ENCODE measurements around the gene HGFAC. TPM values are rescaled to one million over a fixed set of nuclear protein-coding genes. Genes with fewer than 3 reads are reported as not detected.

The HGFAC gene
- total and polyA plus RNA-seq, 2 experiments from 2014 or later: not detected

GRCh38 chr4:3403348-3403906, 38.3 kb upstream of the HGFAC start:
- 85% methylated on average over 10 of the region's 10 CpGs for WGBS, 2 experiments (ENCODE audit: low coverage in 1 of 2, low lambda C conversion rate in 2 of 2, missing lambda C conversion rate in 2 of 2)
- peaks cover 12% of the 10 kb centered on the region for H3F3A ChIP-seq (ENCODE audit: insufficient read depth)
- H4K20me1 ChIP-seq (ENCODE audit: insufficient read depth): no peaks in the 10 kb centered on the region
- peak overlapping the region; percentile 89 for H3K27ac ChIP-seq
- H3K9me2 ChIP-seq (ENCODE audit: insufficient read depth): no peaks in the 10 kb centered on the region
- no peaks in the 10 kb centered on the region for H3K9me3 ChIP-seq (ENCODE audit: low read depth)
- H3K9ac ChIP-seq: peak overlapping the region; percentile 54
- no peak for TF ChIP-seq EZH2 (IDR thresholded peaks at IDR 0.05; ENCODE audit: insufficient read depth, poor library complexity, severe bottlenecking)
- H3K4me3 ChIP-seq: no peak overlapping the region
- in situ Hi-C loops (cut with MboI): no loop called here
- DNase-seq: no peak
- H2AFZ ChIP-seq: no peak overlapping the region
- peak overlapping the region; percentile 50 for H3K4me2 ChIP-seq (ENCODE audit: unreplicated experiment)
- H3K36me3 ChIP-seq (ENCODE audit: low read depth): no peaks in the 10 kb centered on the region
- H3K27me3 ChIP-seq (replicated peaks; ENCODE audit: insufficient read depth): no peaks in the 10 kb centered on the region
- H3K4me1 ChIP-seq (ENCODE audit: insufficient read depth): peaks cover 14% of the 10 kb centered on the region
- H3K79me2 ChIP-seq (ENCODE audit: insufficient read depth): no peaks in the 10 kb centered on the region

- Histone ChIP-seq H3K9me2 (ENCODE audit: insufficient read depth) (no peaks in the 10 kb centered on the region), H3K27ac (no peak overlapping the region), H3K9me3 (ENCODE audit: low read depth) (no peaks in the 10 kb centered on the region), H3K27me3 (replicated peaks; ENCODE audit: insufficient read depth) (no peaks in the 10 kb centered on the region), H3F3A (ENCODE audit: insufficient read depth) (peaks cover 12% of the 10 kb centered on the region), H3K4me2 (ENCODE audit: unreplicated experiment) (no peak overlapping the region), H3K9ac (no peak overlapping the region), H4K20me1 (ENCODE audit: insufficient read depth) (no peaks in the 10 kb centered on the region), H3K36me3 (ENCODE audit: low read depth) (no peaks in the 10 kb centered on the region), H3K4me1 (ENCODE audit: insufficient read depth) (peaks cover 14% of the 10 kb centered on the region), H3K4me3 (no peak overlapping the region), H2AFZ (no peak overlapping the region), H3K79me2 (ENCODE audit: insufficient read depth) (no peaks in the 10 kb centered on the region)
- in situ Hi-C loops (cut with MboI): no loop called here
- WGBS, 2 experiments (ENCODE audit: low coverage in 1 of 2, low lambda C conversion rate in 2 of 2, missing lambda C conversion rate in 2 of 2): 94 to 100% methylated on average over 4 of the region's 4 CpGs
- no peak for DNase-seq
- TF ChIP-seq EZH2phosphoT487 (IDR thresholded peaks at IDR 0.05; ENCODE audit: insufficient read depth, low read depth): no peak
- no peak for TF ChIP-seq EZH2 (IDR thresholded peaks at IDR 0.05; ENCODE audit: insufficient read depth, poor library complexity, severe bottlenecking)
These were observed 37.2 kb upstream of the HGFAC start for GRCh38 chr4:3404546-3404945.

GRCh38 chr4:3405176-3405575, 36.6 kb upstream of the HGFAC start:
- Histone ChIP-seq H3K79me2 (ENCODE audit: insufficient read depth) (no peaks in the 10 kb centered on the region), H3K27ac (no peak overlapping the region), H3K4me3 (no peak overlapping the region), H2AFZ (no peak overlapping the region), H3F3A (ENCODE audit: insufficient read depth) (peaks cover 12% of the 10 kb centered on the region), H4K20me1 (ENCODE audit: insufficient read depth) (no peaks in the 10 kb centered on the region), H3K9me3 (ENCODE audit: low read depth) (no peaks in the 10 kb centered on the region), H3K9ac (no peak overlapping the region), H3K9me2 (ENCODE audit: insufficient read depth) (no peaks in the 10 kb centered on the region), H3K27me3 (replicated peaks; ENCODE audit: insufficient read depth) (no peaks in the 10 kb centered on the region), H3K4me1 (ENCODE audit: insufficient read depth) (peaks cover 14% of the 10 kb centered on the region), H3K36me3 (ENCODE audit: low read depth) (no peaks in the 10 kb centered on the region), H3K4me2 (ENCODE audit: unreplicated experiment) (no peak overlapping the region)
- no peak for DNase-seq
- 69% methylated on average over 8 of the region's 8 CpGs for WGBS, 2 experiments (ENCODE audit: low coverage in 1 of 2, low lambda C conversion rate in 2 of 2, missing lambda C conversion rate in 2 of 2)
- in situ Hi-C loops (cut with MboI): no loop called here
- TF ChIP-seq EZH2 (IDR thresholded peaks at IDR 0.05; ENCODE audit: insufficient read depth, poor library complexity, severe bottlenecking) (no peak), EZH2phosphoT487 (IDR thresholded peaks at IDR 0.05; ENCODE audit: insufficient read depth, low read depth) (no peak)

- Histone ChIP-seq H3K9ac (no peak overlapping the region), H3K9me2 (ENCODE audit: insufficient read depth) (no peaks in the 10 kb centered on the region), H2AFZ (no peak overlapping the region), H4K20me1 (ENCODE audit: insufficient read depth) (no peaks in the 10 kb centered on the region), H3K27me3 (replicated peaks; ENCODE audit: insufficient read depth) (no peaks in the 10 kb centered on the region), H3K27ac (no peak overlapping the region), H3K4me1 (ENCODE audit: insufficient read depth) (peaks cover 14% of the 10 kb centered on the region), H3K4me3 (no peak overlapping the region), H3K9me3 (ENCODE audit: low read depth) (no peaks in the 10 kb centered on the region), H3K36me3 (ENCODE audit: low read depth) (no peaks in the 10 kb centered on the region), H3K79me2 (ENCODE audit: insufficient read depth) (no peaks in the 10 kb centered on the region), H3F3A (ENCODE audit: insufficient read depth) (peaks cover 12% of the 10 kb centered on the region), H3K4me2 (ENCODE audit: unreplicated experiment) (no peak overlapping the region)
- in situ Hi-C loops (cut with MboI): no loop called here
- TF ChIP-seq EZH2phosphoT487 (IDR thresholded peaks at IDR 0.05; ENCODE audit: insufficient read depth, low read depth): no peak
- no peak for TF ChIP-seq EZH2 (IDR thresholded peaks at IDR 0.05; ENCODE audit: insufficient read depth, poor library complexity, severe bottlenecking)
- no peak for DNase-seq
- WGBS, 2 experiments (ENCODE audit: low coverage in 1 of 2, low lambda C conversion rate in 2 of 2, missing lambda C conversion rate in 2 of 2): 94 to 95% methylated on average over 13 of the region's 13 CpGs
These were observed 35.7 kb upstream of the HGFAC start for GRCh38 chr4:3406021-3406420.

GRCh38 chr4:3406431-3406830, 35.3 kb upstream of the HGFAC start:
- Histone ChIP-seq H3K79me2 (ENCODE audit: insufficient read depth) (no peaks in the 10 kb centered on the region), H4K20me1 (ENCODE audit: insufficient read depth) (no peaks in the 10 kb centered on the region), H2AFZ (no peak overlapping the region), H3K9me3 (ENCODE audit: low read depth) (no peaks in the 10 kb centered on the region), H3K27me3 (replicated peaks; ENCODE audit: insufficient read depth) (no peaks in the 10 kb centered on the region), H3K9ac (no peak overlapping the region), H3F3A (ENCODE audit: insufficient read depth) (peaks cover 12% of the 10 kb centered on the region), H3K4me3 (no peak overlapping the region), H3K36me3 (ENCODE audit: low read depth) (no peaks in the 10 kb centered on the region), H3K4me2 (ENCODE audit: unreplicated experiment) (no peak overlapping the region), H3K4me1 (ENCODE audit: insufficient read depth) (peaks cover 14% of the 10 kb centered on the region), H3K9me2 (ENCODE audit: insufficient read depth) (no peaks in the 10 kb centered on the region), H3K27ac (no peak overlapping the region)
- in situ Hi-C loops (cut with MboI): no loop called here
- TF ChIP-seq EZH2phosphoT487 (IDR thresholded peaks at IDR 0.05; ENCODE audit: insufficient read depth, low read depth) (no peak), EZH2 (IDR thresholded peaks at IDR 0.05; ENCODE audit: insufficient read depth, poor library complexity, severe bottlenecking) (no peak)
- WGBS, 2 experiments (ENCODE audit: low coverage in 1 of 2, low lambda C conversion rate in 2 of 2, missing lambda C conversion rate in 2 of 2): 97 to 99% methylated on average over 9 of the region's 9 CpGs
- DNase-seq: no peak

Data from GM23248 (cell line).